Glomerular visceral epithelial cell (primary cell): ENCODE results near the gene ZNF628.

ENCODE experiments used
- DNase-seq: peaks from one replicate; pipeline ENCODE4 v3.0.0-alpha.2; 2016; ENCODE audit errors: extremely low spot score

The ZNF628 gene

GRCh38 chr19:55497763-55498162 is 21.3 kb downstream of the ZNF628 start:
- DNase-seq: no peak

GRCh38 chr19:55498246-55498840 is 21.9 kb downstream of the ZNF628 start:
- DNase-seq: no peak

GRCh38 chr19:55500368-55500952 is 24.0 kb downstream of the ZNF628 start:
- DNase-seq: no peak

GRCh38 chr19:55502197-55502952 is 26.0 kb downstream of the ZNF628 start:
- no peak for DNase-seq

GRCh38 chr19:55503157-55503501 is 26.7 kb downstream of the ZNF628 start:
- no peak for DNase-seq

- peak; percentile 95 for DNase-seq
These were observed 27.3 kb downstream of the ZNF628 start for GRCh38 chr19:55503502-55504251.

GRCh38 chr19:55504252-55504603 is 27.8 kb downstream of the ZNF628 start:
- DNase-seq: no peak

- DNase-seq: no peak
These were observed 28.6 kb downstream of the ZNF628 start for GRCh38 chr19:55504981-55505380.

GRCh38 chr19:55508120-55508519 is 31.7 kb downstream of the ZNF628 start:
- DNase-seq: no peak

- peak; percentile 94 for DNase-seq
These were observed 40.6 kb downstream of the ZNF628 start for GRCh38 chr19:55516878-55517620.

GRCh38 chr19:55519451-55520311 is 43.3 kb downstream of the ZNF628 start:
- peak; percentile 46 for DNase-seq

GRCh38 chr19:55520691-55521292 is 44.4 kb downstream of the ZNF628 start:
- no peak for DNase-seq

- no peak for DNase-seq
These were observed 49.1 kb downstream of the ZNF628 start for GRCh38 chr19:55525289-55526101.

GRCh38 chr19:55526216-55527196 is 50.1 kb downstream of the ZNF628 start:
- peak; percentile 79 for DNase-seq

- DNase-seq: no peak
These were observed 51.0 kb downstream of the ZNF628 start for GRCh38 chr19:55527197-55528029.

GRCh38 chr19:55528030-55528803 is 51.8 kb downstream of the ZNF628 start:
- DNase-seq: no peak
